HepG2 (cell line): ENCODE measurements around the gene TBKBP1. TPM values are rescaled to one million over a fixed set of nuclear protein-coding genes. Genes with fewer than 3 reads are reported as not detected.

ENCODE experiments used
- ASH2L ChIP-seq: fragments of 300-600, 200-600 bp; sonication (generic); IDR thresholded peaks from 2 replicates; pipeline ENCODE4 v1.7.0; 2017; ENCODE audit warnings: low read depth, mild to moderate bottlenecking, moderate library complexity, mixed read lengths, low read length; ENCODE audit not compliant: insufficient read length
- CBX2 ChIP-seq, 2 experiments: fragments of 200-600 bp in 1 of 2; sonication (generic); formaldehyde crosslinking in 1 of 2; IDR thresholded peaks; 2 replicates each; pipeline versions ENCODE4 v1.7.0 to v1.8.1; 2018 to 2022; ENCODE audit warnings: low read depth in 2 of 2, low read length in 1 of 2, mild to moderate bottlenecking in 1 of 2, missing genetic modification reagents in 1 of 2
- JARID2 ChIP-seq: sonication (generic); formaldehyde crosslinking; IDR thresholded peaks from 2 replicates; pipeline ENCODE4 v1.8.1; 2023; ENCODE audit warnings: missing genetic modification reagents, inconsistent platforms; ENCODE audit not compliant: insufficient replicate concordance
- KAT2B ChIP-seq: fragments of 150-350 bp; IDR thresholded peaks from 2 replicates; pipeline ENCODE4 v1.6.1; 2014; ENCODE audit warnings: low read depth, low read length, borderline replicate concordance
- KIAA2018 ChIP-seq: sonication (generic); formaldehyde crosslinking; IDR thresholded peaks from 2 replicates; pipeline ENCODE4 v1.5.0; 2020; ENCODE audit warnings: mild to moderate bottlenecking, missing genetic modification reagents, borderline replicate concordance
- PRDM4 ChIP-seq: sonication (generic); formaldehyde crosslinking; IDR thresholded peaks from 2 replicates; pipeline ENCODE4 v1.9.0; 2021; ENCODE audit warnings: missing genetic modification reagents, borderline replicate concordance
- RFX5 ChIP-seq: IDR thresholded peaks from 2 replicates; pipeline ENCODE4 v1.6.1; 2011; ENCODE audit warnings: low read depth, low read length, improper control_type of control experiment
- YEATS2 ChIP-seq: sonication (generic); formaldehyde crosslinking; IDR thresholded peaks from 2 replicates; pipeline ENCODE4 v1.4.0; 2020; ENCODE audit warnings: missing genetic modification reagents, borderline replicate concordance
- ZBED4 ChIP-seq: sonication (generic); formaldehyde crosslinking; IDR thresholded peaks from 2 replicates; pipeline ENCODE4 v1.4.0; 2020; ENCODE audit warnings: missing genetic modification reagents, borderline replicate concordance
- polyA plus RNA-seq, 8 experiments: library from polyadenylated mRNA; depleted of rRNA in 3 of 8; stranded (reverse) in 7 of 8; unstranded in 1 of 8; fragments of >200 nt; fragmentation: Illumina TruSeq in 4 of 8; extraction: Trizol in 4 of 8; gene quantifications; 2 replicates each; pipeline versions ENCODE4 v1.2.1 to v1.2.3, GENCODE V29; 2011 to 2016; ENCODE audit warnings: low read depth in 4 of 8, missing spikeins in 1 of 8, mixed read lengths in 1 of 8; ENCODE audit not compliant: insufficient read depth in 1 of 8
- total RNA-seq, 5 experiments: library from RNA; depleted of rRNA; stranded (reverse); fragments of >200 nt; fragmentation: Illumina TruSeq; extraction: Trizol; gene quantifications; 2 replicates each; pipeline ENCODE4 v1.2.3, GENCODE V29; 2016; ENCODE audit warnings: low read depth in 1 of 5
- TF ChIP-seq, protein P1 (sequence below): sonication (generic); formaldehyde crosslinking; IDR thresholded peaks from 2 replicates; pipeline ENCODE4 v1.9.0; 2022; ENCODE audit warnings: missing genetic modification reagents, mild to moderate bottlenecking, borderline replicate concordance

Gene TBKBP1
- total and polyA plus RNA-seq, 2 of the 13 experiments (the other 11 are each of a cell fraction or from before 2014, with no cell fraction given), result 2.6 to 7.0 TPM

GRCh38 chr17:47649153-47649971, 44.6 kb upstream of the TBKBP1 start, which contains the start of gene KPNB1 (continued):
- TF ChIP-seq KIAA2018 (CRISPR knock-in tag) (peak; percentile 88), PRDM4 (CRISPR knock-in tag) (no peak), YEATS2 (CRISPR knock-in tag) (peak; percentile 98), KAT2B (no peak), RFX5 (peak; percentile 84), JARID2 (CRISPR knock-in tag) (peak; percentile 31), ASH2L (peak; percentile 70), CBX2 (IDR thresholded peaks at IDR 0.05; ENCODE audit: low read depth, low read length) (no peak), CBX2 (CRISPR knock-in tag; IDR thresholded peaks at IDR 0.05; ENCODE audit: low read depth) (no peak), ZBED4 (CRISPR knock-in tag) (0 out of 2 replicates have a peak, but pooled peaks have one; percentile 6)
- TF ChIP-seq, protein P1, sequence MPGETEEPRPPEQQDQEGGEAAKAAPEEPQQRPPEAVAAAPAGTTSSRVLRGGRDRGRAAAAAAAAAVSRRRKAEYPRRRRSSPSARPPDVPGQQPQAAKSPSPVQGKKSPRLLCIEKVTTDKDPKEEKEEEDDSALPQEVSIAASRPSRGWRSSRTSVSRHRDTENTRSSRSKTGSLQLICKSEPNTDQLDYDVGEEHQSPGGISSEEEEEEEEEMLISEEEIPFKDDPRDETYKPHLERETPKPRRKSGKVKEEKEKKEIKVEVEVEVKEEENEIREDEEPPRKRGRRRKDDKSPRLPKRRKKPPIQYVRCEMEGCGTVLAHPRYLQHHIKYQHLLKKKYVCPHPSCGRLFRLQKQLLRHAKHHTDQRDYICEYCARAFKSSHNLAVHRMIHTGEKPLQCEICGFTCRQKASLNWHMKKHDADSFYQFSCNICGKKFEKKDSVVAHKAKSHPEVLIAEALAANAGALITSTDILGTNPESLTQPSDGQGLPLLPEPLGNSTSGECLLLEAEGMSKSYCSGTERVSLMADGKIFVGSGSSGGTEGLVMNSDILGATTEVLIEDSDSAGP (CRISPR knock-in tag), result peak; percentile 96
